ENCODE data around the gene BTBD9. TPM values are rescaled to one million over a fixed set of nuclear protein-coding genes. Genes with fewer than 3 reads are reported as not detected.

BTBD9 gene
- polyA plus RNA-seq, 1 experiment, result 5.4 TPM

GRCh38 chr6:38501931-38502330 lies 137.8 kb downstream of the BTBD9 start:
- POLR2A ChIA-PET, result no interaction called here
- CTCF ChIA-PET, result interaction anchor here (1.4 kb wide), 1 partner anchor 9 kb away, joined by 4 read pairs; no protein-coding TSS in a partner anchor
- TF ChIP-seq CTCF (IDR thresholded peaks at IDR 0.05; ENCODE audit: insufficient read depth, low read depth, low read length), result no peak
- no peak for DNase-seq (ENCODE audit: low read depth)
- no peak overlapping the region for H3K4me3 ChIP-seq (ENCODE audit: low read depth, low read length)
- H3K27me3 ChIP-seq (ENCODE audit: control insufficient read depth, insufficient read depth, low read length), result no peaks in the 10 kb centered on the region
- H3K36me3 ChIP-seq (ENCODE audit: control insufficient read depth, insufficient read depth, low read length), result no peaks in the 10 kb centered on the region

GRCh38 chr6:38499529-38500096 lies 140.1 kb downstream of the BTBD9 start:
- DNase-seq (ENCODE audit: low read depth), result no peak
- Histone ChIP-seq H3K36me3 (ENCODE audit: control insufficient read depth, insufficient read depth, low read length) (no peaks in the 10 kb centered on the region), H3K27me3 (ENCODE audit: control insufficient read depth, insufficient read depth, low read length) (no peaks in the 10 kb centered on the region), H3K4me3 (ENCODE audit: low read depth, low read length) (no peak overlapping the region)
- CTCF ChIA-PET, result no interaction called here
- POLR2A ChIA-PET, result no interaction called here
- no peak for TF ChIP-seq CTCF (IDR thresholded peaks at IDR 0.05; ENCODE audit: insufficient read depth, low read depth, low read length)

GRCh38 chr6:38498805-38499445 lies 140.8 kb downstream of the BTBD9 start:
- no peaks in the 10 kb centered on the region for H3K27me3 ChIP-seq (ENCODE audit: control insufficient read depth, insufficient read depth, low read length)
- no peaks in the 10 kb centered on the region for H3K36me3 ChIP-seq (ENCODE audit: control insufficient read depth, insufficient read depth, low read length)
- POLR2A ChIA-PET, result no interaction called here
- CTCF ChIA-PET, result no interaction called here
- no peak for DNase-seq (ENCODE audit: low read depth)
- TF ChIP-seq CTCF (IDR thresholded peaks at IDR 0.05; ENCODE audit: insufficient read depth, low read depth, low read length), result no peak
- H3K4me3 ChIP-seq (ENCODE audit: low read depth, low read length), result no peak overlapping the region

- ChIA-PET POLR2A (no interaction called here), CTCF (interaction anchor here (0.7 to 1.3 kb wide), 3 partner anchors 11 to 465 kb away, joined by 3 to 4 read pairs (median 3); no protein-coding TSS in a partner anchor)
- Histone ChIP-seq H3K4me3 (ENCODE audit: low read depth, low read length) (no peak overlapping the region), H3K27me3 (ENCODE audit: control insufficient read depth, insufficient read depth, low read length) (no peaks in the 10 kb centered on the region), H3K36me3 (ENCODE audit: control insufficient read depth, insufficient read depth, low read length) (no peaks in the 10 kb centered on the region)
- TF ChIP-seq CTCF (IDR thresholded peaks at IDR 0.05; ENCODE audit: insufficient read depth, low read depth, low read length), result no peak
- no peak for DNase-seq (ENCODE audit: low read depth)
Observed at GRCh38 chr6:38498085-38498484, 141.6 kb downstream of the BTBD9 start.

- no peak for DNase-seq (ENCODE audit: low read depth)
- TF ChIP-seq CTCF (IDR thresholded peaks at IDR 0.05; ENCODE audit: insufficient read depth, low read depth, low read length), result no peak
- Histone ChIP-seq H3K4me3 (ENCODE audit: low read depth, low read length) (no peak overlapping the region), H3K27me3 (ENCODE audit: control insufficient read depth, insufficient read depth, low read length) (no peaks in the 10 kb centered on the region), H3K36me3 (ENCODE audit: control insufficient read depth, insufficient read depth, low read length) (no peaks in the 10 kb centered on the region)
- ChIA-PET CTCF (interaction anchor here (0.7 to 1.3 kb wide), 3 partner anchors 12 to 464 kb away, joined by 3 to 4 read pairs (median 3); no protein-coding TSS in a partner anchor), POLR2A (no interaction called here)
Observed at GRCh38 chr6:38497546-38497945, 142.2 kb downstream of the BTBD9 start.

Measured in BJ (cell line).